Measurements from ENCODE around the gene ELMOD1.
"Not testable (repeated sequence)": the region's sequence is repeated elsewhere in the genome, so short reads cannot be mapped to it uniquely, and the experiment has no call there.

Gene ELMOD1

GRCh38 chr11:107561688-107562087, 29.3 kb upstream of the ELMOD1 start:
- FAIRE-seq, result no peak
- no peak for TF ChIP-seq CTCF (IDR thresholded peaks at IDR 0.05; ENCODE audit: insufficient read depth, missing control alignments)
- no peak for DNase-seq (ENCODE audit: insufficient read length, low spot score)

- FAIRE-seq (no peak), DNase-seq (ENCODE audit: insufficient read length, low spot score) (no peak)
- no peak for TF ChIP-seq CTCF (IDR thresholded peaks at IDR 0.05; ENCODE audit: insufficient read depth, missing control alignments)
Measured at GRCh38 chr11:107562647-107563208, 28.2 kb upstream of the ELMOD1 start.

GRCh38 chr11:107563702-107564101, 27.2 kb upstream of the ELMOD1 start:
- no peak for DNase-seq (ENCODE audit: insufficient read length, low spot score)
- TF ChIP-seq CTCF (IDR thresholded peaks at IDR 0.05; ENCODE audit: insufficient read depth, missing control alignments), result peak; percentile 73
- peak; percentile 88 for FAIRE-seq

- DNase-seq (ENCODE audit: insufficient read length, low spot score), result no peak
- TF ChIP-seq CTCF (IDR thresholded peaks at IDR 0.05; ENCODE audit: insufficient read depth, missing control alignments), result no peak
- no peak for FAIRE-seq
Measured at GRCh38 chr11:107564877-107565218, 26.1 kb upstream of the ELMOD1 start.

- FAIRE-seq, result no peak
Measured at GRCh38 chr11:107565219-107565937, 25.6 kb upstream of the ELMOD1 start, which contains the start of gene ALKBH8. Gene ALKBH8, minus strand, starts transcription at chr11:107565735. Its CDS starts 4,842 bp downstream, at chr11:107560893.

GRCh38 chr11:107565955-107566501, 24.9 kb upstream of the ELMOD1 start:
- DNase-seq (ENCODE audit: insufficient read length, low spot score); FAIRE-seq: not testable (repeated sequence)

More at GRCh38 chr11:107565219-107565937, 25.6 kb upstream of the ELMOD1 start, which contains the start of gene ALKBH8:
- no peak for TF ChIP-seq CTCF (IDR thresholded peaks at IDR 0.05; ENCODE audit: insufficient read depth, missing control alignments)
- DNase-seq (ENCODE audit: insufficient read length, low spot score), result no peak

- DNase-seq (ENCODE audit: insufficient read length, low spot score), result no peak
- no peak for TF ChIP-seq CTCF (IDR thresholded peaks at IDR 0.05; ENCODE audit: insufficient read depth, missing control alignments)
- no peak for FAIRE-seq
Measured at GRCh38 chr11:107566569-107566968, 24.4 kb upstream of the ELMOD1 start.

Data from D721Med (cell line).